SK-N-MC (cell line): ENCODE data around the gene RCBTB1.

Experiments used
- EZH2 ChIP-seq: fragments of 200-600 bp; sonication (generic); IDR thresholded peaks from one replicate; pipeline ENCODE4 v1.6.1; 2017; ENCODE audit warnings: antibody characterized with exemption
- FOXP2 ChIP-seq: optimal IDR thresholded peaks from 2 replicates; pipeline ENCODE3; 2011; ENCODE audit warnings: mild to moderate bottlenecking, moderate library complexity; ENCODE audit not compliant: insufficient read depth; ENCODE audit errors: extremely low read length, control extremely low read depth
- POLR2AphosphoS5 ChIP-seq: IDR thresholded peaks from 2 replicates; pipeline ENCODE4 v1.6.1; 2012; ENCODE audit warnings: mild to moderate bottlenecking, low read depth, low read length, borderline replicate concordance

DNA sequence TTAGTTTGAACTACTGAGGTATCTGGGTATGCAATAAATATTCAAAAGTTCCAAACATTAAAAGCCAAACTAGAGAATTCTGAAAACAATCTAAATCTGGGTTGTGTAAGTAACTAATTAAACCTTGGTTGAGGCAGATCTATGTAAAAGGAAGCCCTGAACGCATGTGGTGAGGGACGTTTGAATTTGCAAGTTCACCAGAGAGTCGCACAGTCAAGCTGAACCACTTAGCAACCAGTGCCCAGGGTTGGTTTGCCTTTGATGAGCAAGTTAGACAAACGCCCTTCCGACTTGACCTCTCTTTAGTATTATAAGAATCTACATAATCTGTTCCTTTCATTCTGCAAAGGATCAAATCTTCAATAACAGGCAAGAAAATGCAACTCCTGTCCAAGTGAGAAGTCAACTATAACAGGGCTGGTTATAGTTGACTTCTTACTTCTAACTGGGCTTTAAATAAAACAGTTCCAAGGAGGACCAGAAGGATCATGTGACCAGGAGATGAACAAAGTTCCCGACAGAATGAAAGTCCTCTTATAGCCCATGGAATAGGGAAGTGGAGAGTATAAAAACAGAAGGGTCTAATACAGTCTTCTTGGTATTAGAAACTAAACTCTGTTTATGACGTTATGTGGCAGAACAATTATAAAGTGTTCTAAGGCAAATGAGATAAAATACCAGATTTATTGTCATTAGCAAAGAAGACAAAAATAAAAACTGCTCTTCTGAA, 49.0 kb downstream of the RCBTB1 start:
- TF ChIP-seq FOXP2 (no peak), EZH2 (no peak), POLR2AphosphoS5 (no peak)
